Brain pericyte (primary cell): ENCODE results near the gene MPST.

Experiments
- DNase-seq: peaks from one replicate; pipeline ENCODE4 v3.0.0-alpha.2; 2012; ENCODE audit warnings: low read depth, low spot score

MPST gene

GRCh38 chr22:37043828-37044538 lies 24.4 kb downstream of the MPST start:
- DNase-seq: no peak

- DNase-seq: no peak
These were observed 25.4 kb downstream of the MPST start for GRCh38 chr22:37044634-37045625.

GRCh38 chr22:37045958-37046357 lies 26.4 kb downstream of the MPST start:
- DNase-seq: no peak

- no peak for DNase-seq
These were observed 27.0 kb downstream of the MPST start for GRCh38 chr22:37046589-37046988.

GRCh38 chr22:37047006-37047405 lies 27.5 kb downstream of the MPST start:
- no peak for DNase-seq

GRCh38 chr22:37048133-37048532 lies 28.6 kb downstream of the MPST start:
- no peak for DNase-seq

- DNase-seq: no peak
These were observed 29.7 kb downstream of the MPST start for GRCh38 chr22:37049224-37049623.

GRCh38 chr22:37050913-37051312 lies 31.4 kb downstream of the MPST start:
- no peak for DNase-seq

- DNase-seq: no peak
These were observed 32.1 kb downstream of the MPST start, which contains the start of gene KCTD17 for GRCh38 chr22:37051391-37052385. KCTD17 (plus strand) TSS chr22:37051742; CDS start chr22:37051761, 19 bp downstream.

- DNase-seq: no peak
These were observed 33.1 kb downstream of the MPST start for GRCh38 chr22:37052386-37053309.

GRCh38 chr22:37053310-37054055 lies 33.9 kb downstream of the MPST start:
- DNase-seq: no peak

GRCh38 chr22:37054056-37054395 lies 34.5 kb downstream of the MPST start:
- DNase-seq: no peak

- no peak for DNase-seq
These were observed 35.2 kb downstream of the MPST start for GRCh38 chr22:37054600-37055365.

GRCh38 chr22:37056246-37056645 lies 36.7 kb downstream of the MPST start:
- DNase-seq: no peak

- DNase-seq: no peak
These were observed 37.7 kb downstream of the MPST start for GRCh38 chr22:37057226-37057625.

GRCh38 chr22:37057796-37058510 lies 38.4 kb downstream of the MPST start:
- DNase-seq: no peak

- no peak for DNase-seq
These were observed 39.6 kb downstream of the MPST start for GRCh38 chr22:37058917-37059701.
